ENCODE data around the gene FBXW7.
"Not testable (repeated sequence)": the region's sequence is repeated elsewhere in the genome, so short reads cannot be mapped to it uniquely, and the experiment has no call there.

Gene FBXW7, protein sequence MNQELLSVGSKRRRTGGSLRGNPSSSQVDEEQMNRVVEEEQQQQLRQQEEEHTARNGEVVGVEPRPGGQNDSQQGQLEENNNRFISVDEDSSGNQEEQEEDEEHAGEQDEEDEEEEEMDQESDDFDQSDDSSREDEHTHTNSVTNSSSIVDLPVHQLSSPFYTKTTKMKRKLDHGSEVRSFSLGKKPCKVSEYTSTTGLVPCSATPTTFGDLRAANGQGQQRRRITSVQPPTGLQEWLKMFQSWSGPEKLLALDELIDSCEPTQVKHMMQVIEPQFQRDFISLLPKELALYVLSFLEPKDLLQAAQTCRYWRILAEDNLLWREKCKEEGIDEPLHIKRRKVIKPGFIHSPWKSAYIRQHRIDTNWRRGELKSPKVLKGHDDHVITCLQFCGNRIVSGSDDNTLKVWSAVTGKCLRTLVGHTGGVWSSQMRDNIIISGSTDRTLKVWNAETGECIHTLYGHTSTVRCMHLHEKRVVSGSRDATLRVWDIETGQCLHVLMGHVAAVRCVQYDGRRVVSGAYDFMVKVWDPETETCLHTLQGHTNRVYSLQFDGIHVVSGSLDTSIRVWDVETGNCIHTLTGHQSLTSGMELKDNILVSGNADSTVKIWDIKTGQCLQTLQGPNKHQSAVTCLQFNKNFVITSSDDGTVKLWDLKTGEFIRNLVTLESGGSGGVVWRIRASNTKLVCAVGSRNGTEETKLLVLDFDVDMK

GRCh38 chr4:152535903-152536544, at the start of gene FBXW7:
FBXW7 (minus strand) TSS chr4:152536092; CDS start chr4:152411803, 124,289 bp downstream.
- DNase-seq = peak; percentile 100

DNA sequence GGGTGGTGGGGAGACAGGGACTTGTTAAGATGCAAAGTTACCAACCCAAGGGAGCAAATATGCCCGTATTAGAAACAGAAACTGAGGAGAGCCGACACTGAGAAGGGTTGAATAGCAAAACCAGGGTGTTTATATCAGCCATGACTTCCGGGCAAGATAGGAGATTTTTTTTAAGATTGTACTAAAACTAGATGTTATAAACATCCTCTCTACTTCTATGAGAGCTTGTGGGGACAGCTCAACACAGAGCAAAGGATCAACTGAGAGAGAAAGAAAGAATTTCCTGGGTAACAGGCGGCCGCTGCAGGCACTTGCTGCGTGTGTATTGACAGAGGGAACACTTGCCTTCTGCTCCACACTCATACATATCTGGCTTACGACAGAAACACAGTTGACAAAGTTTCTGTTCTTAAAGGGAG, 49.1 kb upstream of the FBXW7 start:
- DNase-seq = no peak

DNA sequence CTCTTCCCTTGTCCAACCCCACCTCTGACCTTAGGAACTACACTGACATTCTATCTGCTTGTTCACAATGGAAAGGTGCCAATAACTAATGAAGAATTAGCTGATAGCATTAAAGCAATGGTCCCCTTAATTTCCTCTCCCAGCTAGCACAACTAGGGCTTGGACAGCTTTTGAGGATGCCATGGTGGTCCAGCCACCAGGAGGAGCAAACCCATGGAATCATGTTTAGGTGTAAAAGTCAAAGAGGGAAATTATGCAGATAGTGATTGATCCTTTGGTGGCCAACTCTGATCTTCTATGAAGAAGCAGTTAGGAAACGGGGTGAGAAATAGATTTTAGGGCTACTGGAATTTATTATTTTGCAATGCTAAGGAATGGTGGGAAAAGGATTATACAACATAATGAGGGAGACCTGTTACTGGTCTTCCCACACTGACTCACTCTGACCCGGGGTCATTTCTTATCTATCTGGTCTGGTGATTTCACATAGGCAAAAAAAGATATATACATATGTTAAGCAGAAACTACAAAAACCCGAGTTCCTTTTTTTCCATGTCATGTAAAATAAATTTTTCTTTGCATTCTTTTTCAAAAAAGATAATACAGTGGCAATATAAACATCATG, 45.8 kb upstream of the FBXW7 start:
- DNase-seq = no peak

- DNase-seq = no peak
Observed at GRCh38 chr4:152579916-152580315, 44.0 kb upstream of the FBXW7 start.

DNA sequence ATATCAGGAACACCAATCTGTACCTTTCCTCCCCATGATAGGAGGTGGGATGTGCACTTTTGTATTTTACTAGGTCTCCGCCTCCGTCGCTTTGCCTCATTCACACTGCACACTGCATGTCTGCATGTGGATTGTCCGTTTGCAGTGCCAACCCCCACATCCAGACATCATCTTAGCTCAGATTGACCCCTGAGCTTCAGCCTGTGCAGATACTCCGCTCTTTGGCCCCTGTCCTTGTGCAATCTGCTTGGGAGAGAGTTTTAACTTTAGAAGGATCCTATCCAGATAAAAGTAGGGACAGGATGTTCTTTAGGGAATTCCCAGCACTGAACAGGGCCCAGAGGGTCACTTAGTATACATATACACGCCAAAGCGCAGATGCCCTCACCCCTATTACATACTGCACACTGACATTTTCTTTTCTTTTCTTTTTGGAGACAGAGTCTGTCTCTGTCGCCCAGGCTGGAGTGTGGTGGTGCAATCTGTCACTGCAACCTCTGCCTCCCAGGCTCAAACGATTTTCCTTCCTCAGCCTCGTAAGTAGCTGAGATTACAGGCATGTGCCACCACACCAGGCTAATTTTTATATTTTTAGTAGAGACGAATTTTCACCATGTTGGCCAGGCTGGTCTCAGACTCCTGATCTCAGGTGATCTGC, 43.3 kb upstream of the FBXW7 start:
- DNase-seq = no peak

- no peak for DNase-seq
Observed at GRCh38 chr4:152578670-152579069, 42.8 kb upstream of the FBXW7 start.

- no peak for DNase-seq
Observed at GRCh38 chr4:152577708-152578396, 42.0 kb upstream of the FBXW7 start.

DNA sequence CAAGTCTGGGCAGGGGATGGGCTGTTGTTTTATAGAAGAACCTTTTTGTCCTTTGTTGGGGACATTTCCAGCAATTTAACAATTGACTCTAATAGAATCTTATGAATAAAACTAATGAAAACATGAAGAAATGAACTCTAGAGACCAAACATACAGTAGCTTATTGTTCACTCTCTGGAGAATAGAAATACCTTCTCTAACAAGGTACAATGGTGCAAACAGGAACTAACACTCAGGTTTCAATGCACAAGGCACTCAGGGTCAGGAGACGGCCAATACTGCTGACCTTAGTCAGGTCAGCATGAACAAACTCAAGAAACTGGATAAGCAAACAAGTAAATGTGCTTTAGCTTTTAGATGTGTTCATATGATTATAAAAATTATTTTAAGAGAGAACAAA, 39.6 kb upstream of the FBXW7 start:
- no peak for DNase-seq

GRCh38 chr4:152573861-152574260, 38.0 kb upstream of the FBXW7 start:
- DNase-seq = no peak

DNA sequence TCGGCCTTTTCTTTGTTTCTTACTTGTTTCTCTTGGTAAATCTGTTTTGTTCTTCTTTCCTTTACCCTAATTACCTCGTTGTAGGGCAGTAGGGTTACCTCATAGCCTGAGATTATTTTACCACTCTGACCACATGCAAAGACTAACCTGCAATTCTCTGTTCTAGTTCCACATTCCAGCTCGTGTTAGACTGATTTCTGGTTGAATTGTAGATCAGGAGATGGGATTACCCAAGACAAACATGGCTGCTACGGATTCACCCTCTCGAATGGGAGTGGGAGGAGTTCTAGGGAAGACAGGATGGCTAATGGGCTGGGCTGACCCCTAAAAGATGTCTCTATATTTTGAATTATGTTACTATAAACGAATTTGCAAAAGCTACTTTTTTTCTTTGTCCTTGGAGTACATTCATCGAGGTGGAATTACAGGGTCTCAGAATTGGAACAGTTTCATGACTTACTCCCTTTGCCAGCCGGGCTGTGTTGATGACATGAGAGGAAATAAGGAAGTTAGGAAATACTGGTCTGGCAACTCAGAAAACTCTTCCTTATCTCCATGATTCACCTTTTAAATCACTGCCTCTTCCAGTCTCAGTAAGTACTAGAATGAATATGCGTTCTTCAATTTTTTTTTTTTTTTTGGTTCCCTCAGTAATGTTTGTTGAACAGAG, 36.7 kb upstream of the FBXW7 start:
- DNase-seq = no peak

DNA sequence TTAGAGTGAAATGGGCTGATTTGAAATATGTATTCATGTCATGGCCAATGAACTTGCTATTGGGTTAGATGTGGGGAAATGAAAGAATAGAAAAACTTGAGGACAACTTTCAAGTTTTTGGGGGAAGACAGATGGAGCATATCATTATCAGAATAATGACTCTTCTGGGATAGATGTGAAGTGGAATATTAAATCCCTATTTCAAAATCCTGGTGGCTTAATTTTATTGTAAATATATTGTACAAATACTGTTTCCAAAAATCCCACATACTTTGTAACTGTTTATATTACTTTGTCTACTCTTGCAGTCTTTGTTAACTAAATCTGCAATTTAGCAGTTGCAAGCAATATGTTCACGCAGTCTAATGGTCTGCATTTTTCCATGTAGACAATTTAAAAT, 35.9 kb upstream of the FBXW7 start:
- DNase-seq = no peak

DNA sequence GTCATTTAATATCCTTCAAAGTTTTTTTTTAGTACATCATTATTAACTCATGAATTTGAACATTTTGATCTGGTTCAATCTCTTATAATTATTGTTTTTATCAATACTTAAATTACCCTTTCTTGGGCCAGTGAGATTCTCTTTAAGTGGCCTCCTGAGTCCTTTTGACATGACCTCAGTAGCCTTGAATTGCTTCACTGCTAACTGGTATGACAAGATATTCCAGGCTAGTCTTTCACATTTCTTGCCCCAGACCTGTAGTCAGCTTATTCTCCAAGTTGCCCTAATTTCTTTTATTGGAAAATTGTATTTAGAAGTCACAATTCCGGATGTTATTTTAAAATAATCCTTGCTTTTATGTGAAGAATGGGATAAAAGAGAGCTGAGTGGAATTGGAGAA, 35.4 kb upstream of the FBXW7 start:
- DNase-seq = no peak

GRCh38 chr4:152565333-152565732, 29.4 kb upstream of the FBXW7 start:
- no peak for DNase-seq

DNA sequence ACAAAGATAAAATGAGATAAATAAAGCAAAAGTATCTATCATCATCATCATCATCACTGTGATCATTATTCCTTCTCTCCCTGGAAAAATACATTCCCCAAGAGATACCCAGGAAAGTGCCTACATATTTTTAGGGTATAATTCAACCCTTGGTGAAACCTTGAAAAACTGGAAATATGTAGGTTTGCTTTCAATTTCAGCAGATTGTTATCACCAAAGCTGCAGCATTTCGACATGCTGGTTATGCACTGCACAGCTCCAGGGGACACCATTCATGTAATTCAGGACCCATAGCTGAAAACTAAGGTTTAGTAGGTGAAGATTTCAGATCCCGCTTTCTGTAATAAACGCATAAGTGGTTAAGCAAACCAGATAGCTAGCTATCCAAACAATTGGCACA, 28.4 kb upstream of the FBXW7 start:
- no peak for DNase-seq

DNA sequence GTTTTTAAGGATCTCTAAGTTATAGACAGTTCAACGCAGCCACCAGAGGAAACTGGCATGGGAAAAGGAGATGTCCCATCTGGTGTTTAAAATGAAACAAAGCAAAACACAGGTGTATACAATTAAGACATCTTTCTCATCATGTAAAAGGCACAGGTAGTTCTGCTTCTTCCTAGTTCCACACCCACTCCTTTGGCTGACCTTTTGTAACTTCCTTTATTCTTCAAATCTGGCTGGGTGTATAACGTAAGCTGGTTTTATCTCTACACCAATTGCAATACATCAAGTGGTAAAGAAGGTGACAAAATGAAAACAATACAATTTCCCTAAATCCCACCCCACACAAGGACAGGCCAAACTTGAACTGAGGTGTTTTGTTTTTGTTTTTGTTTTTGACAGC, 27.3 kb upstream of the FBXW7 start:
- no peak for DNase-seq

- no peak for DNase-seq
Observed at GRCh38 chr4:152559641-152560040, 23.7 kb upstream of the FBXW7 start.

- DNase-seq = no peak
Observed at GRCh38 chr4:152558396-152558795, 22.5 kb upstream of the FBXW7 start.

DNA sequence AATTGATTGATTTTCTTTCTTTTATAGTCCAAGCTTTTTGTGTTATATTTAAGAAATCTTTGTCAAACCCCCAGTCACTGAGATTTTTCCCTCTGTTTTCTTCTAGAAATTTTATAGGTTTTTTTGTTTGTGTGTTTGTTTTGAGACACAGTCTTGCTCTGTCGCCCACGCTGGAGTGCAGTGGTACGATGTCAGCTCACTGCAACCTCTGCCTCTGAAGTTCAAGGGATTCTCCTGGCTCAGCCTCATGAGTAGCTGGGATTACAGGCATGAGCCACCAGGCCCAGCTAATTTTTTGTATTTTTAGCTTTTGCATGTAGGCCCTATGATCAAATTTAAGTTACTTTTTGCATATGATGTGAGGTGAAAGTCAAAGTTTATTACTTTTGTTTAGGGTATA, 20.9 kb upstream of the FBXW7 start:
- DNase-seq = no peak

- DNase-seq = peak; percentile 30
Observed at GRCh38 chr4:152556283-152556682, 20.4 kb upstream of the FBXW7 start.

DNA sequence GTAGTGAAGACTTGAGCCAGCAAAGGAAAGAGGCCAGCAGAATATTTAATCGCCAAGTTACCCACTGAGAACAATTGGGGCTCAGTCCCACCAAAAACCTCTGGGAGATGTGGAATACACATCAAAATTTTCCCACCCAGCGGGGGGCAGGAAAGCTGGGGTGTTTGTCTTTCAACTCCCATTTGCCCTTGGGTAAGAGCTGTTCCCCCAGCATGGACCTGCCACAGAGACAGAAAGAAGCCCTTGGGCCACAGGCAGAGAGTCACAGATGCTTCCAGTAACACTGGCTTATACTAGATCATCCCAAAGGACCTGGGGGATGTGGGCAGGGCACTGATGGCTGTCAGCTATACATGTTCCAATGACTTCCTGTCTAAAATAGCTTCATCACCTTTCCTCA, 18.9 kb upstream of the FBXW7 start:
- DNase-seq = no peak

DNA sequence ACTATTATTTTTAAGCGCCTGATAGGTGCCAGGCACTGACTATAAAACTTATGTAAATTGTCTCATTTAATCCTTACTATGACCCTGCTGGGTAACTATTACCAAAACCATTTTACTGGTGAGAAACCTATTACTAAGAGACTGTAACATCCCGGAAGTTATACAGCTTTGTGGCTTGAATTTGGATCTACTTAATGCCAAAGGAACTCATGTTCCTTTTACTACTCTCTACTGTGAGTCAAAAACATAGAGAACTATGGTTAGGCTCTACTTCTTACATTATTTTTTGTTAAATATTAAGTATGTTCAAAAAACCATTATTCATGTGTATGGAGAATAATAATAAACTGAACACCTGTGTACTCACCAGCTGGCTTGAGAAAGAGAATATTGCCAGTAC, 14.8 kb upstream of the FBXW7 start:
- not testable (repeated sequence) for DNase-seq

DNA sequence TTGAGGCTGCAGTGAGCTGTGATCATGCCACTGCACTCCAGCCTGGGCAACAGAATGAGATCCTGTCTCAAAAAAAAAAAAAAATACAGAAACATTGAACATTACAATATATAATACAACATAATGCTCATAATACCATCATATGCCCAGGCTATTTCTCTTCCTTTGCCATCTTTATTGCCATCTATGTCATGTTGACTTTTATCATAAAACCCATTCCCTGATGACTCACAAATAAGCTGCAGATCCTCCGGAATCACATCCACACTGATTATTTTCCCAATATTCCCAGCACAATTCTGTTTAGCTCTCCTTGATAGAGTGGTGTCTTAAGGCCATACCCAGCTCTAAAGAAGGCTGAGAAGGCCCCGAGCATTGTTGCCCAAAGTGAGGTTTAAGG, 9.2 kb upstream of the FBXW7 start:
- no peak for DNase-seq
